K562 treated with DMSO at 1 percent for 48 hours (cell line): Measurements from ENCODE around the gene MZB1. TPM values are rescaled to one million over a fixed set of nuclear protein-coding genes. Genes with fewer than 3 reads are reported as not detected.

ENCODE experiments used
- total RNA-seq: library from RNA; unstranded; fragments of 300-600 nt; gene quantifications from 2 replicates; pipeline ENCODE4 v1.2.3, GENCODE V29; 2022; ENCODE audit warnings: low replicate concordance; ENCODE audit errors: extremely low read depth

The MZB1 gene, protein sequence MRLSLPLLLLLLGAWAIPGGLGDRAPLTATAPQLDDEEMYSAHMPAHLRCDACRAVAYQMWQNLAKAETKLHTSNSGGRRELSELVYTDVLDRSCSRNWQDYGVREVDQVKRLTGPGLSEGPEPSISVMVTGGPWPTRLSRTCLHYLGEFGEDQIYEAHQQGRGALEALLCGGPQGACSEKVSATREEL
- total RNA-seq, result not detected in 2 replicates

DNA sequence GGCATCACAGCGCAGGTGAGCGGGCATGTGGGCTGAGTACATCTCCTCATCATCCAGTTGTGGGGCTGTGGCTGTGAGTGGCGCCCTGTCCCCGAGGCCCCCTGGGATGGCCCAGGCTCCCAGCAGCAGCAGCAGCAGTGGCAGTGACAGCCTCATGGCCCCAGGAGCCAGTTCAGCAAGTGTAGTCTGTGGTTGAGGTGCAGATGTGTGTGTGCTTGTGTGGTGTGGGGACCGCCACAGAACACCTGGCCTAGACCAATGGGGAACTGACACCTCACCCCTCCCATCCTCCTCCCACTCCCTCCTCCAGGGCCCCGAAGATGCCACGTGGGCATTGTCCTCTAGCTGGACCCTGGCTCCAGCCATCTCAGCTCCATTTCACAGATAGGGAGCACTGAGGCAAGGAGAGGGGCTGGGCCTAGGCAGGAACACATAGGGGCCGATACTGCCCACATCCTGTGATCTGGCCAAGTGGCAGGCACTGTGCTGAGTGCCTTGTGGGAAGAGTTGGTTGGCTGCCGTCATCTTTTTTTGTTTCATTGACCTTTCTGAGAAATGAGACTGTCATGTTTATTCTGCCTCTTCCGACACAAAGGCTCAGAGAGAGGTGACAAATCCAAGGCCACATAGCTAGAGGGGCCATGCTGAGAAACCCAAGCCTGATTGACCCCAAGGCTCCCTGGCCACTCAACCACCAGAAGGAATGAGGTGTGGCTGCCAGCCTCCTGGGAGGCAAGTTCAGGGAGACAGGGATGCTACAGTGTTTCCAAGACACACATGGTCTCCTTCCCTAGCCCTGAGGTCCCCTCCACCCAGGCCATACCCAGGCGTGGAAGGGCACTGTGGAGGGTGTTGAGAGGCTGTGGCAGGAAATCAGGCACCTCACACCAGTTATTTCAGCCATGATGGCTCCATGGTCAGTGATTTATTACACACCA lies at the start of gene MZB1:
Gene MZB1, minus strand, starts transcription at position 213 of the 938 bp plus-strand sequence. Its CDS starts 57 bp downstream, at position 156.

GRCh38 chr5:139439013-139439903 lies 49.5 kb upstream of the MZB1 start, which contains the start of gene DNAJC18:
Gene DNAJC18 (minus strand): TSS chr5:139439525. CDS start chr5:139439445, 80 bp downstream.

DNA sequence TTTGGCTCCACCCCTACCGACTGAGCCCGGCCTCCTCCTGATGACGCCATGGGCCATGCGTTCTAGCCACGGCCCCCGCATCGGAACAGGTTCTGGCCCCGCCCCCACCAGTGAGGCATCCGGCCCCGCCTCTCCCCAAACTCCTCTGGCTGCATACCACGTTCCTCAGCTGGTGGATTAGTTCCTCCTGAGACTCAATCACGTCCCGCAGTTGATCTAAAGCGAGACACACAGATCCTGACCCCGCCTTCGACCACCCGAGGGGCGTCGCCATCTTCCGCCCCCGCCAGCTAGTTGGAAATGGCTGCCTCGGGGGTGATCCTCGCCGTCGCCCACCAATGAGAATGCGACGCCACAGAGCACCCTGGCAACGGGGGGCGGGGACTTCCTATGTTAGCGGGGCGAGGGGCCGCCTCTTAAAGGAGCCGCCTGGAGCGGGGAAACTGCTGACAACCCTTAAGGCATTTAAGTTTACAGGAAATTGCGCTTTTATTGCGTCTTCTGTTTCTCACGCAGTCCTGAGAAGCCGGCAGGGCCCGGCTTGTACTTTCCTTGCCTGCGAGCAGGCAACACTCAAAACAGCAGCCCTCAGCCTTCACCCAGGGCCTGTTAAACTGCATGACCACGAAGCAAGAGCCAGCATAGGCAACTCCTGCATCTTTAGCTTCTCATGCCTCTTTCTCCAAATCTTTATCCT lies 14.2 kb upstream of the MZB1 start, which contains the start of gene SPATA24:
Gene SPATA24, minus strand, starts transcription at position 303 of the 697 bp plus-strand sequence. Its CDS starts 29 bp downstream, at position 274.

DNA sequence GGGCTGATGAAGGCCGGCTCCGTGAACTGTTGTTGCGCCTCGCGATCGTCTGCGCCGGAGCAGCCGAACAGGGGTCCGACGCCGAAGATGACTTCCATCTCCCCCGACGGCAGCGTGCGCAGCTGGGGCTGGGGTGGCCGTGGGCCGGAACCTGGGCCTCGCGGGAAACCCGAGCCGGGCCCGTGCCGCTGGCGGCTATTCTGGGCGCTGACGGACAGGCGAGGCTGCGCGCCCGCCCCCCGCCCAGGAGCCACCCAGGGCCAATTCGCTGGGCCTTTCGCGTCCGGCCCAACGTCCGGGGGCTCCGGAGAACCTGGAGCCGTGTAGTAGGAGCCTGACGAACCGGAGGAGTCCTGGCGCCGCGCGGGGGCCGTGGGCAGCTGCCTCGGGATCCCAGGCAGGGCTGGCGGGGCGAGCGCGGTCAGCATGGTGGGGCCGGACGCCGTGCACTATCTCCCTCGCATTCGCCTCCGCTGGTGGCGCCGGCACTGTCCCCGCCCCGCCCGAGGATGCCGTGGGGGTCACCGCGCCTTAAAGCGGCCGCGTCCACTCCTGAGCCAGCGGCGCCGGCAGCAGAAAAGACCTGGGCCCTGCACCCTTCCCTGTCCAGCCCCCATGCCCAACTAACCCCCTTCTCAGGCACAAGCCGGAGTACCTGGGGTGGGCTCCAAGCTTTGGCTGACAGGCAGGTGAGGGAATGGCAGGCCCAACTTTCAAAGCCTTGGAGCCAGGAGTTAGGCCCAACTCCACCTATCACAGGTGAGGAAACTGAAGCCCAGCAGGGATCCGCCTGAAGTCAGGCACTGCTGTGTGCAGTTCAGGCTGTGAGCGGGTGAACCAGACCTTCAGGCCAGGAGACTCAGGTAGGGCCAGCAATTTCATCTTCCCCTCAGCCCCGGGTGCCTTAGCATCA lies 5.2 kb upstream of the MZB1 start, which contains the start of gene PROB1:
Gene PROB1, minus strand, starts transcription at position 451 of the 913 bp plus-strand sequence. Its CDS starts 23 bp downstream, at position 428.

GRCh38 chr5:139383275-139383992 lies 6.3 kb downstream of the MZB1 start, which contains the start of gene SLC23A1:
Gene SLC23A1 (minus strand): TSS chr5:139383297. CDS start chr5:139383253, 44 bp downstream.

DNA sequence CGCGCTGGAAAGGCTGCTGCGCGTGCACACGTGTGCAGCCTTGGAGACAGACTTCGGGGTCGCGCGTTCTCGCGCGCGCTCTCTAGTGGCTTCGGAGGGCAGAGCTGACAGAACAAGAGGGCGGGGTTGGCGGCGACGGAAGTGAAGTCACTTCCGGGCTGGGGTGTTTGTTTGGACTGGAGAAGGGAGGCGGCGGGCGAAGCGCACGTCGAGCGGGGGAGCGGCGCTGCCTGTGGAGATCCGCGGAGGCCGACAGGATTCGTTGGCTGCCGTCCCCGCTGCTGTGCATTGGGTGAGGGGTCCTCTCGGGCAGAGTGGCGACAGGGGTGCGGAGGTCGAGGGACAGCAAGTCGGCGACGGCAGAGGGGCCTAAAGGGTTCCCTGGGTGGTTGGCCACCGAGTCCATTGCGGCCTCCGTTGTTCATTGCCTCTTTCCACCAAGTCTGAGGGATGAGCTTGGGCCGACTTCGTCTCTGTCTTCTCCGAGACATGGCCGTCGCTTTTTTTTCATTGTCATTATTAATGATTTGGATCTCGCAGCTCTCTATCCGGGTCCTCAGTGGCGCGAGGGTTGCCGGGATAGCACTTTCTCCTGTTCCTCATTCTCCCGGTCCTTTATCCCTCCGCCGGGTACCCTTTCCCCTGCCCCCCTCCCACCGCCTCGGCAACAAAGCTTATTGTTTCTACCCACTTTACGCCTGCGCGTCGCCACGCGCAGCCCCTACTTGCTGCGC lies 47.9 kb downstream of the MZB1 start, which contains the start of gene PAIP2:
Gene PAIP2, plus strand, starts transcription at position 166 of the 734 bp plus-strand sequence. CDS start 21,931 bp downstream, outside the sequence.

Other genes starting within 250 kb of the MZB1 start
- not detected in 2 replicates for gene SIL1, start 191.5 kb downstream of the MZB1 start, total RNA-seq
- not detected in 2 replicates for gene MATR3, start 96.2 kb downstream of the MZB1 start, total RNA-seq
- gene PAIP2, start 48.1 kb downstream of the MZB1 start, total RNA-seq, result not detected in 2 replicates
- gene SLC23A1, start 6.6 kb downstream of the MZB1 start, total RNA-seq, result not detected in 2 replicates
- not detected in 2 replicates for gene PROB1, start 5.2 kb upstream of the MZB1 start, total RNA-seq
- not detected in 2 replicates for gene SPATA24, start 14.2 kb upstream of the MZB1 start, total RNA-seq
- gene DNAJC18, start 49.6 kb upstream of the MZB1 start, total RNA-seq, result not detected in 2 replicates
- gene ECSCR, start 72.8 kb upstream of the MZB1 start, total RNA-seq, result not detected in 2 replicates
- gene SMIM33, start 81.1 kb upstream of the MZB1 start, total RNA-seq, result not detected in 2 replicates
- not detected in 2 replicates for gene STING1, start 92.8 kb upstream of the MZB1 start, total RNA-seq
- not detected in 2 replicates for gene UBE2D2, start 171.4 kb upstream of the MZB1 start, total RNA-seq